ENCODE data around the gene RIMS4. TPM values are rescaled to one million over a fixed set of nuclear protein-coding genes. Genes with fewer than 3 reads are reported as not detected.

The RIMS4 gene
- total RNA-seq, 3 donors from 2014 or later = 0.51 to 2.0 (median 1.4) TPM

GRCh38 chr20:44773070-44773829 lies 37.1 kb downstream of the RIMS4 start:
- TF ChIP-seq CTCF (IDR thresholded peaks at IDR 0.05) = no peak
- H3K4me1 ChIP-seq (ENCODE audit: low read depth) = no peaks in the 10 kb centered on the region
- no peak overlapping the region for H3K4me3 ChIP-seq
- no peaks in the 10 kb centered on the region for H3K36me3 ChIP-seq (ENCODE audit: low read depth)
- no peak for DNase-seq
- H3K9me3 ChIP-seq = no peaks in the 10 kb centered on the region
- intact Hi-C loops (cut with DNase I, micrococcal nuclease) = no loop called here
- no peak for ATAC-seq

GRCh38 chr20:44772636-44773035 lies 37.7 kb downstream of the RIMS4 start:
- H3K36me3 ChIP-seq (ENCODE audit: low read depth) = no peaks in the 10 kb centered on the region
- ATAC-seq = no peak
- intact Hi-C loops (cut with DNase I, micrococcal nuclease) = no loop called here
- no peaks in the 10 kb centered on the region for H3K4me1 ChIP-seq (ENCODE audit: low read depth)
- no peaks in the 10 kb centered on the region for H3K9me3 ChIP-seq
- DNase-seq = no peak
- no peak for TF ChIP-seq CTCF (IDR thresholded peaks at IDR 0.05)
- H3K4me3 ChIP-seq = no peak overlapping the region

- H3K4me3 ChIP-seq = no peak overlapping the region
- TF ChIP-seq CTCF (IDR thresholded peaks at IDR 0.05) = no peak
- ATAC-seq = no peak
- no peak for DNase-seq
- no peaks in the 10 kb centered on the region for H3K9me3 ChIP-seq
- H3K4me1 ChIP-seq (ENCODE audit: low read depth) = no peaks in the 10 kb centered on the region
- H3K36me3 ChIP-seq (ENCODE audit: low read depth) = no peaks in the 10 kb centered on the region
- intact Hi-C loops (cut with DNase I, micrococcal nuclease) = no loop called here
Measured at GRCh38 chr20:44771172-44771535, 39.2 kb downstream of the RIMS4 start.

GRCh38 chr20:44770484-44771171 lies 39.7 kb downstream of the RIMS4 start:
- no peaks in the 10 kb centered on the region for H3K36me3 ChIP-seq (ENCODE audit: low read depth)
- no peaks in the 10 kb centered on the region for H3K4me1 ChIP-seq (ENCODE audit: low read depth)
- intact Hi-C loops (cut with DNase I, micrococcal nuclease) = no loop called here
- ATAC-seq (no peak), DNase-seq (no peak)
- H3K4me3 ChIP-seq = no peak overlapping the region
- TF ChIP-seq CTCF (IDR thresholded peaks at IDR 0.05) = no peak
- H3K9me3 ChIP-seq = no peaks in the 10 kb centered on the region

GRCh38 chr20:44769481-44769863 lies 40.9 kb downstream of the RIMS4 start:
- intact Hi-C loops (cut with DNase I, micrococcal nuclease) = no loop called here
- ATAC-seq = no peak
- no peak for TF ChIP-seq CTCF (IDR thresholded peaks at IDR 0.05)
- H3K4me1 ChIP-seq (ENCODE audit: low read depth) = no peaks in the 10 kb centered on the region
- H3K36me3 ChIP-seq (ENCODE audit: low read depth) = no peaks in the 10 kb centered on the region
- H3K9me3 ChIP-seq = no peaks in the 10 kb centered on the region
- H3K4me3 ChIP-seq = no peak overlapping the region
- no peak for DNase-seq
